ENCODE data around the gene TRNAU1AP.
A peak's percentile ranks its signal among the peaks of the same experiment; 100 is the strongest.

The TRNAU1AP gene

DNA sequence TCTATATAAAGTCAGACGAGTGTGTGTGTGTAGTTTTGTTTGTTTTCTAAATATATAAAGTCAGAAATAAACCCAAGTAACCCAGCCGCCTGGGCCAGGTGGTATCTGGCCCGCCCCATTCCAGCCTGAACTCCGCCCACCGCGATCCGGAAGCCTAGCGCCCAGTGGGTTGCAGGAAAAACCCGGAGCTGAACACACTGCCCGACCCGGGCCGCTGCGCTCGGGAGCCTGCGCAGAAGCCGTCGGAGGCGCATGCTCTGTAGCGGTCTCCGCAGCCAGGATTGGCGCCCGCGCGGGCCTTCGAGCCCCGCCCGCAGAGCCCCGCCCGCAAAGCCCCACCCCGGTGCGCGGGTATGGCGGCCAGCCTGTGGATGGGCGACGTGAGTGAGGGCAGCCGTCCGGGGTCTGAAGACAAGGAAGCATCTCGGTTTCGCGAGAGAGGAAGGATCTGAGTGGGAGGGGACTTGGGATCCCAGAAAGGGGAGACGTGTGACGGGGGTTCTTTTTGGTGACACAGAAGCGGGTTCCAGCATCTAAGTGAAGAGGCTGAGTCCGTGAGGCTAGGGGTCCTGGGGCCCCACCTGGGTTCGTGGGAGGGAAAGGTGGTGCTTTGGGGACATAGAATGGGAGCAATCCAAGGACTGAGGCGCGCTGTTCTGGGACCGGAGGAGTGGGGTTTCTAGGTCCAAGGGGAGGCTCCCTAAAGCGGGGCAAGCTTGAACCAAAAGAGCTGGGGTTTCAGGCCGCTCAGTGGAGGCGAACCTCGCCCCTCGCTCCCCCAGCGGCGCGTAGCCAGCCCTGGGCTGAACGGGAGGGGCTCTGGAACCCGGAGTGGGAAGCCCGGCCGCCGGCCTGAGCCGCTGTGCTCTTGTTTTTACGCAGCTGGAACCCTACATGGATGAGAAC lies at the start of gene TRNAU1AP:
Gene TRNAU1AP, plus strand, starts transcription at position 328 of the 906 bp plus-strand sequence. Its CDS starts 26 bp downstream, at position 354.
- TF ChIP-seq, protein P1, sequence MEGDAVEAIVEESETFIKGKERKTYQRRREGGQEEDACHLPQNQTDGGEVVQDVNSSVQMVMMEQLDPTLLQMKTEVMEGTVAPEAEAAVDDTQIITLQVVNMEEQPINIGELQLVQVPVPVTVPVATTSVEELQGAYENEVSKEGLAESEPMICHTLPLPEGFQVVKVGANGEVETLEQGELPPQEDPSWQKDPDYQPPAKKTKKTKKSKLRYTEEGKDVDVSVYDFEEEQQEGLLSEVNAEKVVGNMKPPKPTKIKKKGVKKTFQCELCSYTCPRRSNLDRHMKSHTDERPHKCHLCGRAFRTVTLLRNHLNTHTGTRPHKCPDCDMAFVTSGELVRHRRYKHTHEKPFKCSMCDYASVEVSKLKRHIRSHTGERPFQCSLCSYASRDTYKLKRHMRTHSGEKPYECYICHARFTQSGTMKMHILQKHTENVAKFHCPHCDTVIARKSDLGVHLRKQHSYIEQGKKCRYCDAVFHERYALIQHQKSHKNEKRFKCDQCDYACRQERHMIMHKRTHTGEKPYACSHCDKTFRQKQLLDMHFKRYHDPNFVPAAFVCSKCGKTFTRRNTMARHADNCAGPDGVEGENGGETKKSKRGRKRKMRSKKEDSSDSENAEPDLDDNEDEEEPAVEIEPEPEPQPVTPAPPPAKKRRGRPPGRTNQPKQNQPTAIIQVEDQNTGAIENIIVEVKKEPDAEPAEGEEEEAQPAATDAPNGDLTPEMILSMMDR (conservative IDR thresholded peaks at IDR 0.05; ENCODE audit: low read depth, low read length), result no peak
- DNase-seq (ENCODE audit: low read depth), result peak; percentile 84
- H3K4me3 ChIP-seq (ENCODE audit: low read length), result peak within 1 kb of the TSS; percentile 98

DNA sequence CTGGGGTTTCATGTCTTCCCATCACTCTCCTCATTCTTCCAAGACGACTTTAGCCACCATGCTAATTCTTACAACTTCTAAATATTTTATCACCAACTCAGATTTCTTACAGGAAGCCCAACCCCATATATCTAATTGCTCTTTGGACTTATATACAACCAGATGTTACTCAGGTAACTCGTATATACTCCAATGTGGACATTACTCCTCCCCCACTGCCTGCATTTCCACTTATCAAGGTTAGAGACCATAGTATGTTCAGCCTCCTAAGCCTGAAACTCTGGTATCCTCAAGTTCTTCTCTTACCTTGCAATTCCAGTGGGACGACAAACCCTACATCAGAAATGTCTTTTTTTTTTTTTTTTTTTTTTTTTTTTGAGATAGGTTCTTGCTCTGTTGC lies 49.8 kb upstream of the TRNAU1AP start:
- no peak for DNase-seq (ENCODE audit: low read depth)
- H3K4me3 ChIP-seq (ENCODE audit: low read length), result no peak overlapping the region
- TF ChIP-seq, protein P1 (conservative IDR thresholded peaks at IDR 0.05; ENCODE audit: low read depth, low read length), result no peak

GRCh38 chr1:28505406-28506187 lies 47.3 kb upstream of the TRNAU1AP start, which contains the start of gene RCC1:
Gene RCC1, plus strand, starts transcription at chr1:28506043. Its CDS starts 23,824 bp downstream, at chr1:28529867.
- peak; percentile 96 for DNase-seq (ENCODE audit: low read depth)
- H3K4me3 ChIP-seq (ENCODE audit: low read length), result peak within 1 kb of the TSS; percentile 81
- TF ChIP-seq, protein P1 (conservative IDR thresholded peaks at IDR 0.05; ENCODE audit: low read depth, low read length), result no peak

DNA sequence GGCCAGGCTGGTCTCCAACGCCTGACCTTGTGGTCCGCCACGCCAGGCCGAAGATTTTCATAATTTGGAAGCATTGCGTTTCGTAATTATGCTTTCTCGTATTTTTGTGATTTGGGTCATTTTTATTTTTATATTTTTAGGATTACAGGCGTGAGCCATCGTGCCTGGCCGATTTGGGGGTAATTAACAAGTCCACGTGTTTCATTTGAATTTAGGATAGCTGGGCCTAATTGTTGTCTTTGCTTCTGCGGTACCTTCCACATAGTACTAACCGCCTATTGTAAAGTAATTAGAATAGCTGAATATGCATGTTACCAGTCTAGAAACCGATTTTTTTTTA lies 46.0 kb upstream of the TRNAU1AP start:
- no peak for DNase-seq (ENCODE audit: low read depth)
- peak overlapping the region; percentile 81 for H3K4me3 ChIP-seq (ENCODE audit: low read length)

GRCh38 chr1:28507247-28507645 lies 45.6 kb upstream of the TRNAU1AP start:
- H3K4me3 ChIP-seq (ENCODE audit: low read length), result peak overlapping the region; percentile 81
- TF ChIP-seq, protein P1 (conservative IDR thresholded peaks at IDR 0.05; ENCODE audit: low read depth, low read length), result no peak
- DNase-seq (ENCODE audit: low read depth), result no peak

More for the DNA sequence above, 46.0 kb upstream of the TRNAU1AP start:
- TF ChIP-seq, protein P1 (conservative IDR thresholded peaks at IDR 0.05; ENCODE audit: low read depth, low read length), result no peak

- TF ChIP-seq, protein P1 (conservative IDR thresholded peaks at IDR 0.05; ENCODE audit: low read depth, low read length), result no peak
- DNase-seq (ENCODE audit: low read depth), result no peak
- H3K4me3 ChIP-seq (ENCODE audit: low read length), result peak overlapping the region; percentile 81
Measured at GRCh38 chr1:28507646-28508434, 45.0 kb upstream of the TRNAU1AP start.
